Mucosa of descending colon (tissue), 3 donors: ENCODE results near the gene CAMSAP1. TPM values are rescaled to one million over a fixed set of nuclear protein-coding genes. Genes with fewer than 3 reads are reported as not detected.

ENCODE experiments used
- ATAC-seq: fragments of 200-7000 bp; cut with Tn5 transposase; one replicate; pipeline ENCODE4 v1.9.1; 2020; ENCODE audit warnings: mild to moderate bottlenecking, moderate library complexity
- DNase-seq, 3 donors: peaks; one replicate each; pipeline ENCODE4 v3.0.0-alpha.2; 2020
- H3K36me3 ChIP-seq: fragments of 200-600 bp; one replicate; pipeline ENCODE4 v1.8.0; 2021; ENCODE audit warnings: low read depth, mild to moderate bottlenecking
- H3K4me1 ChIP-seq: fragments of 200-600 bp; one replicate; pipeline ENCODE4 v1.8.0; 2021; ENCODE audit warnings: low read depth, mild to moderate bottlenecking
- H3K4me3 ChIP-seq: fragments of 200-600 bp; one replicate; pipeline ENCODE4 v1.8.0; 2021; ENCODE audit warnings: mild to moderate bottlenecking
- H3K9me3 ChIP-seq: fragments of 200-600 bp; one replicate; pipeline ENCODE4 v1.8.0; 2021; ENCODE audit warnings: mild to moderate bottlenecking
- CTCF ChIP-seq: fragments of 200-600 bp; IDR thresholded peaks from one replicate; pipeline ENCODE4 v1.8.0; 2022; ENCODE audit warnings: antibody characterized with exemption, mild to moderate bottlenecking
- intact Hi-C, 2 donors: fragments of 100-400 bp; cut with DNase I in 1 of 2; cut with micrococcal nuclease in 1 of 2; formaldehyde crosslinking; loops; one replicate each; pipeline versions ENCODE4 v1.11.0 to v1.11.1; 2022; cut with DNase I, micrococcal nuclease
- total RNA-seq, 3 donors: library from RNA; stranded (reverse); fragmentation: NEBNext Ultra II Directional in 2 of 3; extraction: Animal tissue kit (Norgen Biotek cat#: 25700) in 2 of 3; gene quantifications; one replicate each; pipeline versions ENCODE4 v1.2.1 to v1.2.4, GENCODE V29; 2021 to 2023
- donor health status: DM: no; HTN: no; CAD: no; lungs with moderate emphysema.
- donor health status: DM: no; HTN: no; CAD: no.
- donor health status: DM: no; HTN: yes; CAD: no.

The CAMSAP1 gene
- total RNA-seq, 3 donors from 2014 or later, result 11.5 to 37.8 (median 14.3) TPM

DNA sequence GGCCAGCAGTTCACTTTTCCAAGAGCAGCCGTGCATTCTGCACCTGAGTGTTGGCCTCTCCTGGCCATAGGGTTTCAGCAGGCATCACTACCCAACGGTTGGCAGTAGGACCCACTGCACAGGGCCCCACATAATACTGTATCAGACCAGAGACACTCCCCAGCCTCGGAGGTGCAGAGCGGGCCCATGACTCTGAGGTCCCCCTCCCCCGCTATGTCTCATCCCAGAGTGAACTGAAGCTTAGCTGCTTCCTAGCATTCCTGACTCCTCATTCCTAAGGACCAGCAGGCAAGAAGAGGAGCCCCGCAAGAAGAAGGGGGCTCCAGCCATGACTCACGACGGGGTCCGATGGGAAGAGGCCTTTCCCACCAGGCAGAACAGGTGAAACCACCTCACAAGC is 67.2 kb downstream of the CAMSAP1 start:
- Histone ChIP-seq H3K4me1 (no peaks in the 10 kb centered on the region), H3K9me3 (peaks cover 5% of the 10 kb centered on the region), H3K36me3 (no peaks in the 10 kb centered on the region), H3K4me3 (no peak overlapping the region)
- DNase-seq, result no peak
- intact Hi-C loops, result no loop called here
- ATAC-seq, result no peak
- TF ChIP-seq CTCF, result no peak

- peaks cover under 1% of the 10 kb centered on the region for H3K9me3 ChIP-seq
- TF ChIP-seq CTCF, result no peak
- intact Hi-C loops, result no loop called here
- no peaks in the 10 kb centered on the region for H3K36me3 ChIP-seq
- no peak for ATAC-seq
- no peak for DNase-seq
- no peaks in the 10 kb centered on the region for H3K4me1 ChIP-seq
- no peak overlapping the region for H3K4me3 ChIP-seq
Measured at GRCh38 chr9:135839516-135839915, 67.8 kb downstream of the CAMSAP1 start.

DNA sequence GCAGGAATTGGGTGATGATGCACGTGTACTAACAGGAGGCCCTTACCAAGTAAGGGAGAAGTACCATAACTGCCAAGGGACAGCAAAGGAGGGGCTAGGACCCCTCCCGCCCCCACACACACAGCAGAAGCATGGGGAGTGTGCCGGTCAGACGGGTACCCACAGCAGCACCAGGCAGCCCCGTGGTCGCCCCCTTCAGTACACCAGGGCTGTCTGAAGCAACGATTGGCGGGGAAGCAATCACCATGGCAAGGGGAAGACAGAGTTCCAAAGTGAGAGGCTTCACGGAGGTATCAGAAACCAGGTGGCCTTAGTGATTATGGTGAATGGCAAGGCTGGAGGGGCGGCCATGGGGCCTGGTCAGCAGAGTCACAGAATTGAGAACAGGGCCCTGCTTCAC is 72.2 kb downstream of the CAMSAP1 start:
- no peak for DNase-seq
- Histone ChIP-seq H3K9me3 (no peaks in the 10 kb centered on the region), H3K4me3 (no peak overlapping the region), H3K36me3 (no peaks in the 10 kb centered on the region), H3K4me1 (no peaks in the 10 kb centered on the region)
- no peak for TF ChIP-seq CTCF
- no peak for ATAC-seq
- intact Hi-C loops, result no loop called here

DNA sequence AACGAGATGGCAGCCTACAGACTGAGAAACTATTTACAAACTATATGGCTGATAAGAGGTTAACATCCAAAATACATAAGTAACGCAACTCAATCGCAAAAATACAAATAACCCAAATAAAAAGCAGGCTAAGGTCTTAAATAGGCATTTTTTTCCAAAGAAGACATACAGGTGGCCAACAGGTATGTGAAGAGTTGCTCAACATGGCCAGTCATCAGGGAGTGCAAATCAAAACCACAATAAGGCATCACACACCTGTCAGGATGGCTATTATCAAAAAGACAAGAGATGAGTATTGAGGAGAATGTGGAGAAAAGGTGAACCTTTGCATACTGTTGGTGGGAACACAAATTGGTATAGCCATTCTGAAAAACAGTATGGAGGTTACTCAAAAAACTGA is 73.5 kb downstream of the CAMSAP1 start:
- no peak for DNase-seq
- Histone ChIP-seq H3K9me3 (peaks cover 7% of the 10 kb centered on the region), H3K4me3 (no peak overlapping the region), H3K36me3 (no peaks in the 10 kb centered on the region), H3K4me1 (no peaks in the 10 kb centered on the region)
- no peak for ATAC-seq
- intact Hi-C loops, result no loop called here
- no peak for TF ChIP-seq CTCF

GRCh38 chr9:135830496-135830895 is 76.8 kb downstream of the CAMSAP1 start:
- Histone ChIP-seq H3K4me3 (no peak overlapping the region), H3K36me3 (no peaks in the 10 kb centered on the region), H3K9me3 (peaks cover 15% of the 10 kb centered on the region), H3K4me1 (no peaks in the 10 kb centered on the region)
- intact Hi-C loops, result no loop called here
- ATAC-seq, result no peak
- no peak for TF ChIP-seq CTCF
- DNase-seq, result no peak

- intact Hi-C loops, result no loop called here
- peaks cover 15% of the 10 kb centered on the region for H3K9me3 ChIP-seq
- H3K4me1 ChIP-seq, result no peaks in the 10 kb centered on the region
- ATAC-seq (no peak), DNase-seq (no peak)
- TF ChIP-seq CTCF, result no peak
- no peak overlapping the region for H3K4me3 ChIP-seq
- no peaks in the 10 kb centered on the region for H3K36me3 ChIP-seq
Measured at GRCh38 chr9:135828656-135829055, 78.7 kb downstream of the CAMSAP1 start.
